HCT116 (cell line): ENCODE measurements around the gene CHPT1.

ENCODE experiments used
- EZH2 ChIP-seq: fragments of 200-600 bp; sonication (generic); IDR thresholded peaks from 2 replicates; pipeline ENCODE4 v1.6.1; 2017; ENCODE audit warnings: antibody characterized with exemption, mixed run types
- POLR2A ChIP-seq: IDR thresholded peaks from 2 replicates; pipeline ENCODE4 v1.7.0; 2011; ENCODE audit warnings: borderline replicate concordance; ENCODE audit not compliant: insufficient read depth, insufficient read length; ENCODE audit errors: extremely low read depth
- TF ChIP-seq, protein P1 (sequence below): IDR thresholded peaks from 2 replicates; pipeline ENCODE4 v1.6.1; 2012; ENCODE audit warnings: low read depth
- TF ChIP-seq, protein P2 (sequence below): IDR thresholded peaks from 2 replicates; pipeline ENCODE4 v1.6.1; 2012
- TF ChIP-seq, protein P3 (sequence below), 3 experiments: fragments of 200-600 bp in 1 of 3; sonication (generic) in 1 of 3; IDR thresholded peaks in 2 of 3; conservative IDR thresholded peaks in 1 of 3; 2 replicates each; pipeline ENCODE4 v1.5.1; 2012 to 2017; ENCODE audit warnings: low read depth in 2 of 3, low read length in 2 of 3, antibody characterized with exemption in 1 of 3, borderline replicate concordance in 1 of 3, control low read depth in 1 of 3, mild to moderate bottlenecking in 1 of 3, mixed read lengths in 1 of 3, mixed run types in 1 of 3, moderate library complexity in 1 of 3; ENCODE audit not compliant: insufficient read depth in 1 of 3

DNA sequence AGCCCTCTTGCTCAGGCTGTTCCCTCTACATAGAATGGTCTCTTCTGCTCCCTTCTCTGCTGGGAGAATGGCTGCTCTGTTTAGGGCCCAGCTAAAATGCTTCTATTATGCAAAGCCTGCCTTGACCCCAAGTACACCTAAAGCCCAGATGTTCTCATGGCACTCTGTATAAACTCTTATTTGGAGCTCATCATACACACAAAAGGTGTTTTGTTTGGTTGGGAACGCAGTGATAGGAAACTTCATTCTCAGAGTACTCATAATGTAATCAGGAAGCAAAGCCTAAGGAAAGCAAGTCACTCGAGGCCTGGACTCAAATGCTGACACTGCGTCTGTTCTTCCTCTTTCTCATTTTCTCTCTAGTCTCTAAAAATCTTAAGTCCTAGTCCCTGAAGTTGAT is 80.0 kb downstream of the CHPT1 start:
- TF ChIP-seq, protein P1, sequence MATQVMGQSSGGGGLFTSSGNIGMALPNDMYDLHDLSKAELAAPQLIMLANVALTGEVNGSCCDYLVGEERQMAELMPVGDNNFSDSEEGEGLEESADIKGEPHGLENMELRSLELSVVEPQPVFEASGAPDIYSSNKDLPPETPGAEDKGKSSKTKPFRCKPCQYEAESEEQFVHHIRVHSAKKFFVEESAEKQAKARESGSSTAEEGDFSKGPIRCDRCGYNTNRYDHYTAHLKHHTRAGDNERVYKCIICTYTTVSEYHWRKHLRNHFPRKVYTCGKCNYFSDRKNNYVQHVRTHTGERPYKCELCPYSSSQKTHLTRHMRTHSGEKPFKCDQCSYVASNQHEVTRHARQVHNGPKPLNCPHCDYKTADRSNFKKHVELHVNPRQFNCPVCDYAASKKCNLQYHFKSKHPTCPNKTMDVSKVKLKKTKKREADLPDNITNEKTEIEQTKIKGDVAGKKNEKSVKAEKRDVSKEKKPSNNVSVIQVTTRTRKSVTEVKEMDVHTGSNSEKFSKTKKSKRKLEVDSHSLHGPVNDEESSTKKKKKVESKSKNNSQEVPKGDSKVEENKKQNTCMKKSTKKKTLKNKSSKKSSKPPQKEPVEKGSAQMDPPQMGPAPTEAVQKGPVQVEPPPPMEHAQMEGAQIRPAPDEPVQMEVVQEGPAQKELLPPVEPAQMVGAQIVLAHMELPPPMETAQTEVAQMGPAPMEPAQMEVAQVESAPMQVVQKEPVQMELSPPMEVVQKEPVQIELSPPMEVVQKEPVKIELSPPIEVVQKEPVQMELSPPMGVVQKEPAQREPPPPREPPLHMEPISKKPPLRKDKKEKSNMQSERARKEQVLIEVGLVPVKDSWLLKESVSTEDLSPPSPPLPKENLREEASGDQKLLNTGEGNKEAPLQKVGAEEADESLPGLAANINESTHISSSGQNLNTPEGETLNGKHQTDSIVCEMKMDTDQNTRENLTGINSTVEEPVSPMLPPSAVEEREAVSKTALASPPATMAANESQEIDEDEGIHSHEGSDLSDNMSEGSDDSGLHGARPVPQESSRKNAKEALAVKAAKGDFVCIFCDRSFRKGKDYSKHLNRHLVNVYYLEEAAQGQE = no peak
- TF ChIP-seq, protein P2, sequence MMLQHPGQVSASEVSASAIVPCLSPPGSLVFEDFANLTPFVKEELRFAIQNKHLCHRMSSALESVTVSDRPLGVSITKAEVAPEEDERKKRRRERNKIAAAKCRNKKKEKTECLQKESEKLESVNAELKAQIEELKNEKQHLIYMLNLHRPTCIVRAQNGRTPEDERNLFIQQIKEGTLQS = no peak
- no peak for TF ChIP-seq POLR2A
- TF ChIP-seq EZH2 = no peak
- TF ChIP-seq, protein P3, sequence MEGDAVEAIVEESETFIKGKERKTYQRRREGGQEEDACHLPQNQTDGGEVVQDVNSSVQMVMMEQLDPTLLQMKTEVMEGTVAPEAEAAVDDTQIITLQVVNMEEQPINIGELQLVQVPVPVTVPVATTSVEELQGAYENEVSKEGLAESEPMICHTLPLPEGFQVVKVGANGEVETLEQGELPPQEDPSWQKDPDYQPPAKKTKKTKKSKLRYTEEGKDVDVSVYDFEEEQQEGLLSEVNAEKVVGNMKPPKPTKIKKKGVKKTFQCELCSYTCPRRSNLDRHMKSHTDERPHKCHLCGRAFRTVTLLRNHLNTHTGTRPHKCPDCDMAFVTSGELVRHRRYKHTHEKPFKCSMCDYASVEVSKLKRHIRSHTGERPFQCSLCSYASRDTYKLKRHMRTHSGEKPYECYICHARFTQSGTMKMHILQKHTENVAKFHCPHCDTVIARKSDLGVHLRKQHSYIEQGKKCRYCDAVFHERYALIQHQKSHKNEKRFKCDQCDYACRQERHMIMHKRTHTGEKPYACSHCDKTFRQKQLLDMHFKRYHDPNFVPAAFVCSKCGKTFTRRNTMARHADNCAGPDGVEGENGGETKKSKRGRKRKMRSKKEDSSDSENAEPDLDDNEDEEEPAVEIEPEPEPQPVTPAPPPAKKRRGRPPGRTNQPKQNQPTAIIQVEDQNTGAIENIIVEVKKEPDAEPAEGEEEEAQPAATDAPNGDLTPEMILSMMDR (IDR thresholded peaks at IDR 0.05 in 2 of 3, conservative IDR thresholded peaks at IDR 0.05 in 1 of 3; ENCODE audit: borderline replicate concordance in 1 of 3, insufficient read depth in 1 of 3, low read depth in 2 of 3, low read length in 2 of 3) = no peak
